ENCODE data around the gene AMPD3. TPM values are rescaled to one million over a fixed set of nuclear protein-coding genes. Genes with fewer than 3 reads are reported as not detected.

Gene AMPD3
- total and polyA plus RNA-seq, 2 of the 13 experiments (the other 11 are each of a cell fraction or from before 2014, with no cell fraction given), result 0.33 to 2.3 TPM

DNA sequence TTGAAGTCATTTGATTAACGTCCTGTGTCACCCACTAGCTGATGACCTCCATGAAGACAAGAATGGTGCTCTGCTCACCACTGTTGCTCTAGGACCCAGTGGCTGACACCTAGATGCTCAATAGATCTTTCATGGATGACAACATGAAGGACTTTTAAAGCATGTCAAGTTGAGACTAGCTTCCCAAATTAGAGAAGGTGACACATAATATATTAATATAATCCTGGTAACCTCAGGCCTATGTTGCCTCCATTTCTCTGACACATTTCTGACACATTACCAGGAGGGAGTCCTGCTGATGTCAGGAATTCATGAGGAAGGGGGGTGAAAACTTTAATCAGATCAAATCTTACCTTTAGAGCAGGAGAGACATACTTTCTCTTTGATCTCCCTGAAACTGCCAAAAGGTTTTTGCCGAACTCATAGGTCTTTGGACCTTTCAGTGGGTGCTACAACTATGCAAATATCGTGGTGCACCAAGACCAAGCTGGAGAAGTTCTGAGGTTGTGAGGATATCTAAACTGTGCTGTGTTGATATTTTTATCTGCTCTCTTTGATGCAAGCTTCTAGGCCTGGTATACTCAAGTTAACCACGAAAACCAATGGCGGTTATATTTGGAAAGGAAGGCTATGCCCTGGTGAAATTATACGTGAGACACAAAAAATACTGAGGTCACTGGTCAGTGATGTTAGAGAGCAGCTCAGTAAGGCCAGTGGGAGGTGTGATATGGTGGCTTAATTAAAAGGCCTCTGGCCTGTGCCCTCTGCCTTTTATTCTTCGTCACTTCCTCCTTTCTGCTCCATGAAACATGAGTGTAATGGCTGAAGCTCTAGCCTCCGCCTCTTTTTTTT, 13.2 kb upstream of the AMPD3 start:
- BruUV-seq (replicated peaks), result no TSS peak
- no peak overlapping the region for H2AFZ ChIP-seq (ENCODE audit: low read length)
- no peak for ATAC-seq

DNA sequence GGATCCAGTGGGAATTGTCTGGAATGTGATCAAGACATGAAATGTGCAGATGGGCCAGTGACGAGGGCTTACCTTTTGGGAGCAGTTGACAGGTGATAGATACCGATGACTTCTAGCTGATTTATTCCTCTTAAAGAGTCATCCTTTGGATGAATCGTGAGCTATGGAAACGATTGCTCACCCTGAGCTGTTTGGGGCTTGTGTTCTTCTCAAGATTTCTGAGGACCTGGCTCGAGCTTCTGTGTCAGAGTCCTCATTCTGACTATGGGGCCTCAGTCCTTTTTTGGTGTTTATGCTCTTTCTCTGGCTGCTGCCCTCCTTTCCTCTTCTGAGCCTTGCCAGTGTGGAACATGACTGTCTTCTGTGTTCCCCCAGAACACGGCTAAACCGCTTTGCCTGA, 11.9 kb upstream of the AMPD3 start:
- DNase-seq (ENCODE audit: low spot score) (no peak), FAIRE-seq (no peak), ATAC-seq (no peak)
- no peak overlapping the region for H2AFZ ChIP-seq (ENCODE audit: low read length)
- TF ChIP-seq ZNF672 (CRISPR knock-in tag; IDR thresholded peaks at IDR 0.05), result no peak
- TF ChIP-seq, protein P1, sequence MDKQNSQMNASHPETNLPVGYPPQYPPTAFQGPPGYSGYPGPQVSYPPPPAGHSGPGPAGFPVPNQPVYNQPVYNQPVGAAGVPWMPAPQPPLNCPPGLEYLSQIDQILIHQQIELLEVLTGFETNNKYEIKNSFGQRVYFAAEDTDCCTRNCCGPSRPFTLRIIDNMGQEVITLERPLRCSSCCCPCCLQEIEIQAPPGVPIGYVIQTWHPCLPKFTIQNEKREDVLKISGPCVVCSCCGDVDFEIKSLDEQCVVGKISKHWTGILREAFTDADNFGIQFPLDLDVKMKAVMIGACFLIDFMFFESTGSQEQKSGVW (CRISPR knock-in tag; IDR thresholded peaks at IDR 0.05; ENCODE audit: borderline replicate concordance), result no peak
- TF ChIP-seq, protein P2, sequence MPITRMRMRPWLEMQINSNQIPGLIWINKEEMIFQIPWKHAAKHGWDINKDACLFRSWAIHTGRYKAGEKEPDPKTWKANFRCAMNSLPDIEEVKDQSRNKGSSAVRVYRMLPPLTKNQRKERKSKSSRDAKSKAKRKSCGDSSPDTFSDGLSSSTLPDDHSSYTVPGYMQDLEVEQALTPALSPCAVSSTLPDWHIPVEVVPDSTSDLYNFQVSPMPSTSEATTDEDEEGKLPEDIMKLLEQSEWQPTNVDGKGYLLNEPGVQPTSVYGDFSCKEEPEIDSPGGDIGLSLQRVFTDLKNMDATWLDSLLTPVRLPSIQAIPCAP (CRISPR knock-in tag; IDR thresholded peaks at IDR 0.05; ENCODE audit: low read depth), result no peak
- no peak for TF ChIP-seq KLF9 (CRISPR knock-in tag; IDR thresholded peaks at IDR 0.05; ENCODE audit: low read depth)
- no peak for TF ChIP-seq ZNF331 (CRISPR knock-in tag; IDR thresholded peaks at IDR 0.05)
- H3K4me2 ChIP-seq (ENCODE audit: low read depth, low read length), result no peak overlapping the region
- H3K79me2 ChIP-seq (ENCODE audit: insufficient read depth, low read length), result no peaks in the 10 kb centered on the region
- H3K27me3 ChIP-seq (ENCODE audit: control insufficient read depth in 1 of 2, insufficient read depth in 2 of 2, low read length in 2 of 2), result peaks cover 0 to 2% of the 10 kb centered on the region in 2 experiments; a peak in 1 of 5 replicates
- no peak overlapping the region for H3K27ac ChIP-seq (ENCODE audit: extremely low read length, insufficient read depth, low read length)
- H3K4me1 ChIP-seq (ENCODE audit: insufficient read depth, low read length), result 0 out of 2 replicates have a peak, but pooled peaks cover 7% of the 10 kb centered on the region
- CTCF ChIA-PET (ENCODE audit: low intra/inter-chr PET ratio, low total read pairs), result no interaction called here
- H4K20me1 ChIP-seq (ENCODE audit: insufficient read depth, low read length), result no peaks in the 10 kb centered on the region
- BruUV-seq (replicated peaks), result no TSS peak
- in situ Hi-C loops (cut with HindIII; ENCODE audit: extremely low pct_ligation_motif_present, low pct_unique_long_range_greater_than_20kb) (no loop called here), intact Hi-C loops (cut with micrococcal nuclease; ENCODE audit: unreplicated experiment) (no loop called here)
- H3K4me3 ChIP-seq (replicated peaks in 1 of 3; ENCODE audit: insufficient read depth in 1 of 3, low read depth in 2 of 3, low read length in 3 of 3), result no peak overlapping the region
- POLR2A ChIA-PET, result no interaction called here
- H3K9ac ChIP-seq (ENCODE audit: insufficient read depth, low read depth, low read length), result no peak overlapping the region
- H3K36me3 ChIP-seq (replicated peaks in 1 of 2; ENCODE audit: control insufficient read depth in 1 of 2, insufficient read depth in 2 of 2, low read length in 2 of 2), result no peaks in the 10 kb centered on the region
- no peaks in the 10 kb centered on the region for H3K9me3 ChIP-seq (ENCODE audit: low read length)
- 65% methylated on average over 5 of the region's 7 CpGs for WGBS (ENCODE audit: low lambda C conversion rate)

More for the DNA sequence above, 13.2 kb upstream of the AMPD3 start:
- TF ChIP-seq PLRG1 (conservative IDR thresholded peaks at IDR 0.05) (no peak), JUND (CRISPR knock-in tag; IDR thresholded peaks at IDR 0.05) (no peak)
- no peaks in the 10 kb centered on the region for H3K79me2 ChIP-seq (ENCODE audit: insufficient read depth, low read length)
- WGBS (ENCODE audit: low lambda C conversion rate), result 27% methylated on average over 7 of the region's 8 CpGs
- 0 out of 2 replicates have a peak overlapping the region, but pooled peaks have one; percentile 11 for H3K4me2 ChIP-seq (ENCODE audit: low read depth, low read length)
- peaks cover 0 to 2% of the 10 kb centered on the region in 2 experiments; a peak in 1 of 5 replicates for H3K27me3 ChIP-seq (ENCODE audit: control insufficient read depth in 1 of 2, insufficient read depth in 2 of 2, low read length in 2 of 2)
- H3K36me3 ChIP-seq (replicated peaks in 1 of 2; ENCODE audit: control insufficient read depth in 1 of 2, insufficient read depth in 2 of 2, low read length in 2 of 2), result no peaks in the 10 kb centered on the region
- ChIA-PET POLR2A (no interaction called here), CTCF (ENCODE audit: low intra/inter-chr PET ratio, low total read pairs) (no interaction called here)
- no peaks in the 10 kb centered on the region for H3K9me3 ChIP-seq (ENCODE audit: low read length)
- H3K27ac ChIP-seq (ENCODE audit: extremely low read length, insufficient read depth, low read length), result no peak overlapping the region
- no peak overlapping the region for H3K4me3 ChIP-seq (replicated peaks in 1 of 3; ENCODE audit: insufficient read depth in 1 of 3, low read depth in 2 of 3, low read length in 3 of 3)
- 0 out of 2 replicates have a peak, but pooled peaks cover 7% of the 10 kb centered on the region for H3K4me1 ChIP-seq (ENCODE audit: insufficient read depth, low read length)
- FAIRE-seq (no peak), DNase-seq (ENCODE audit: low spot score) (no peak)
- in situ Hi-C loops (cut with HindIII; ENCODE audit: extremely low pct_ligation_motif_present, low pct_unique_long_range_greater_than_20kb) (no loop called here), intact Hi-C loops (cut with micrococcal nuclease; ENCODE audit: unreplicated experiment) (no loop called here)
- no peak overlapping the region for H3K9ac ChIP-seq (ENCODE audit: insufficient read depth, low read depth, low read length)
- no peaks in the 10 kb centered on the region for H4K20me1 ChIP-seq (ENCODE audit: insufficient read depth, low read length)

Data from HepG2 (cell line).